ENCODE measurements around the gene POLH.
A peak's percentile ranks its signal among the peaks of the same experiment; 100 is the strongest.

The POLH gene

GRCh38 chr6:43635387-43636307, 59.7 kb downstream of the POLH start, which contains the start of gene MAD2L1BP:
Gene MAD2L1BP, plus strand, starts transcription at chr6:43635840. Its CDS starts 36 bp downstream, at chr6:43635876.
- Histone ChIP-seq H3K27ac (peak within 1 kb of the TSS; percentile 50; the same call in 1 of the 2 replicates), H4K20me1 (ENCODE audit: insufficient read depth) (no peaks in the 10 kb centered on the region), H2AFZ (ENCODE audit: low read depth) (peak within 1 kb of the TSS; percentile 96), H3K4me2 (peak within 1 kb of the TSS; percentile 92), H3K79me2 (ENCODE audit: insufficient read depth, low read depth) (peaks cover 35% of the 10 kb centered on the region), H3K27me3 (ENCODE audit: insufficient read depth, low read depth) (no peaks in the 10 kb centered on the region), H3K4me1 (ENCODE audit: low read depth, poor library complexity, severe bottlenecking) (peaks cover 40% of the 10 kb centered on the region), H3K36me3 (ENCODE audit: insufficient read depth) (peaks cover 12% of the 10 kb centered on the region; the same call in 1 of the 2 replicates), H3K9ac (peak within 1 kb of the TSS; percentile 75), H3K4me3 (IDR thresholded peaks at IDR 0.05; ENCODE audit: insufficient read depth, low read depth, low read length) (no peak within 1 kb of the TSS)
- TF ChIP-seq, protein P1, sequence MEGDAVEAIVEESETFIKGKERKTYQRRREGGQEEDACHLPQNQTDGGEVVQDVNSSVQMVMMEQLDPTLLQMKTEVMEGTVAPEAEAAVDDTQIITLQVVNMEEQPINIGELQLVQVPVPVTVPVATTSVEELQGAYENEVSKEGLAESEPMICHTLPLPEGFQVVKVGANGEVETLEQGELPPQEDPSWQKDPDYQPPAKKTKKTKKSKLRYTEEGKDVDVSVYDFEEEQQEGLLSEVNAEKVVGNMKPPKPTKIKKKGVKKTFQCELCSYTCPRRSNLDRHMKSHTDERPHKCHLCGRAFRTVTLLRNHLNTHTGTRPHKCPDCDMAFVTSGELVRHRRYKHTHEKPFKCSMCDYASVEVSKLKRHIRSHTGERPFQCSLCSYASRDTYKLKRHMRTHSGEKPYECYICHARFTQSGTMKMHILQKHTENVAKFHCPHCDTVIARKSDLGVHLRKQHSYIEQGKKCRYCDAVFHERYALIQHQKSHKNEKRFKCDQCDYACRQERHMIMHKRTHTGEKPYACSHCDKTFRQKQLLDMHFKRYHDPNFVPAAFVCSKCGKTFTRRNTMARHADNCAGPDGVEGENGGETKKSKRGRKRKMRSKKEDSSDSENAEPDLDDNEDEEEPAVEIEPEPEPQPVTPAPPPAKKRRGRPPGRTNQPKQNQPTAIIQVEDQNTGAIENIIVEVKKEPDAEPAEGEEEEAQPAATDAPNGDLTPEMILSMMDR (conservative IDR thresholded peaks at IDR 0.05; ENCODE audit: low read depth, low read length): no peak

- TF ChIP-seq, protein P1 (conservative IDR thresholded peaks at IDR 0.05; ENCODE audit: low read depth, low read length): no peak
- Histone ChIP-seq H3K4me2 (peak overlapping the region; percentile 92), H3K36me3 (ENCODE audit: insufficient read depth) (peaks cover 12% of the 10 kb centered on the region; the same call in 1 of the 2 replicates), H4K20me1 (ENCODE audit: insufficient read depth) (no peaks in the 10 kb centered on the region), H3K27me3 (ENCODE audit: insufficient read depth, low read depth) (no peaks in the 10 kb centered on the region), H3K79me2 (ENCODE audit: insufficient read depth, low read depth) (peaks cover 35% of the 10 kb centered on the region), H3K9ac (peak overlapping the region; percentile 75; the same call in 1 of the 2 replicates), H2AFZ (ENCODE audit: low read depth) (peak overlapping the region; percentile 96; the same call in 1 of the 2 replicates), H3K4me1 (ENCODE audit: low read depth, poor library complexity, severe bottlenecking) (peaks cover 33% of the 10 kb centered on the region), H3K4me3 (IDR thresholded peaks at IDR 0.05; ENCODE audit: insufficient read depth, low read depth, low read length) (no peak overlapping the region), H3K27ac (peak overlapping the region; percentile 50; the same call in 1 of the 2 replicates)
Observed at GRCh38 chr6:43636308-43636659, 60.3 kb downstream of the POLH start.

GRCh38 chr6:43639984-43640800, 64.2 kb downstream of the POLH start:
- no peak overlapping the region for H3K27ac ChIP-seq
- H3K9ac ChIP-seq: no peak overlapping the region
- no peaks in the 10 kb centered on the region for H4K20me1 ChIP-seq (ENCODE audit: insufficient read depth)
- no peak overlapping the region for H3K4me3 ChIP-seq (IDR thresholded peaks at IDR 0.05; ENCODE audit: insufficient read depth, low read depth, low read length)
- H2AFZ ChIP-seq (ENCODE audit: low read depth): no peak overlapping the region
- H3K4me2 ChIP-seq: no peak overlapping the region
- H3K4me1 ChIP-seq (ENCODE audit: low read depth, poor library complexity, severe bottlenecking): peaks cover 25% of the 10 kb centered on the region
- H3K79me2 ChIP-seq (ENCODE audit: insufficient read depth, low read depth): peaks cover 35% of the 10 kb centered on the region
- H3K27me3 ChIP-seq (ENCODE audit: insufficient read depth, low read depth): no peaks in the 10 kb centered on the region
- TF ChIP-seq, protein P1 (conservative IDR thresholded peaks at IDR 0.05; ENCODE audit: low read depth, low read length): no peak
- H3K36me3 ChIP-seq (ENCODE audit: insufficient read depth): peaks cover 12% of the 10 kb centered on the region; the same call in 1 of the 2 replicates

DNA sequence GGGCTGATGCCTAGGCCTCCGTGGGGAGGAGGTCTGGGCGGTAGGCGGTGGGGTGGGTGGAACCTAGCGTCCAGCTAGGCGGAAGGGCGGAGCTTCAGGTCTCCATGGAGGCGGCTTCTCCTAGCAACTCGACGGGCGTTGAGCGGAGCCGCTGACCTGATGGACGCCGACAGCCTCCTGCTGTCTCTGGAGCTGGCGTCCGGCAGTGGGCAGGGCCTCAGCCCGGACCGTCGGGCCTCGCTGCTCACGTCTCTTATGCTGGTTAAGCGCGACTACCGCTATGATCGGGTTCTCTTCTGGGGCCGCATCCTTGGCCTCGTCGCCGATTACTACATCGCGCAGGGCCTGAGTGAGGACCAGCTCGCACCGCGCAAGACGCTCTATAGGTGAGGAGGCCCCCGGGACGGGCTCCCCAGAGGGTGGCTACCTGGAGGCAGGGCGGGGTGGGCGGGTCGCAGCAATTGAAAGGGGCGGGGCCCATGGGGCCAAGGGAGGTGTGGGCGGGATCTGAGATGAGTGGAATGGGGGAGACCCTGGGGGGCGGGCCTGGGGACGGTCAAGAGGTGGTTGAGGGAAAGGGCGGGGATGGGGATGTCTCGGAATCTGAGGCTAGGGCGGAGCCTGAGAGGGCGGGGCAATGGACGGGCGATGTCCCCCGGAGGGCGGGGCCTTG, 69.1 kb downstream of the POLH start, which contains the start of gene RSPH9:
RSPH9 (plus strand) TSS at position 97 of the 673 bp plus-strand sequence; CDS start at position 160, 63 bp downstream.
- no peak within 1 kb of the TSS for H3K27ac ChIP-seq
- H3K27me3 ChIP-seq (ENCODE audit: insufficient read depth, low read depth): no peaks in the 10 kb centered on the region
- peaks cover under 1% of the 10 kb centered on the region; the same call in 1 of the 2 replicates for H3K36me3 ChIP-seq (ENCODE audit: insufficient read depth)
- no peak within 1 kb of the TSS for H3K9ac ChIP-seq
- TF ChIP-seq, protein P1 (conservative IDR thresholded peaks at IDR 0.05; ENCODE audit: low read depth, low read length): no peak
- no peaks in the 10 kb centered on the region for H4K20me1 ChIP-seq (ENCODE audit: insufficient read depth)
- no peaks in the 10 kb centered on the region; the same call in 1 of the 2 replicates for H3K79me2 ChIP-seq (ENCODE audit: insufficient read depth, low read depth)
- no peak within 1 kb of the TSS for H2AFZ ChIP-seq (ENCODE audit: low read depth)
- no peak within 1 kb of the TSS for H3K4me2 ChIP-seq
- H3K4me3 ChIP-seq (IDR thresholded peaks at IDR 0.05; ENCODE audit: insufficient read depth, low read depth, low read length): no peak within 1 kb of the TSS
- no peaks in the 10 kb centered on the region for H3K4me1 ChIP-seq (ENCODE audit: low read depth, poor library complexity, severe bottlenecking)
